ENCODE data around the gene TANK. TPM values are rescaled to one million over a fixed set of nuclear protein-coding genes. Genes with fewer than 3 reads are reported as not detected.

The TANK gene
- total and polyA plus RNA-seq, 2 of the 13 experiments (the other 11 are each of a cell fraction or from before 2014, with no cell fraction given), result 66.9 to 96.1 TPM

DNA sequence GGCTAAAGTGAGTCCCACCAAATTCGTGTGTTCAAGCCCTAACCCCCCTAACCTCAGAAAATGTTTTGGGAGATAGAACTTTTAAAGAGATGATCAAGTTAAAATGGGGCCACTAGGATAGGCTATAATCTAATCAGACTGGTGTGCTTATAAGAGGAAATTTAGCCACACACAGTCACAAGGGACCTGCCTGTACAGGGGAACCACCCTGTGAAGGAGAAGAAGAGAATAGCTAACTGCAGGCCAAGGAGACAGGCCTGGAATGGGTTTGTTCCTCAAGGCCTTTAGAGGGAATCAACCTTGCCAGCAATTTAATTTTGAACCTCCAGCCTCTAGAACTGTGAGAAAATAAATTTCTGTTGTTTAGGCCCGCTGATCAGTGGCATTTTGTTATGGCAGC lies 36.0 kb upstream of the TANK start:
- Histone ChIP-seq H3K4me2 (ENCODE audit: low read depth, low read length) (no peak overlapping the region), H2AFZ (ENCODE audit: low read length) (no peak overlapping the region), H3K27ac (ENCODE audit: extremely low read length, insufficient read depth, low read length) (no peak overlapping the region), H3K4me1 (ENCODE audit: insufficient read depth, low read length) (peaks cover 54% of the 10 kb centered on the region), H3K79me2 (ENCODE audit: insufficient read depth, low read length) (no peaks in the 10 kb centered on the region), H4K20me1 (ENCODE audit: insufficient read depth, low read length) (no peaks in the 10 kb centered on the region), H3K27me3 (ENCODE audit: control insufficient read depth in 1 of 2, insufficient read depth in 2 of 2, low read length in 2 of 2) (no peaks in the 10 kb centered on the region), H3K4me3 (replicated peaks in 1 of 3; ENCODE audit: insufficient read depth in 1 of 3, low read depth in 2 of 3, low read length in 3 of 3) (no peak overlapping the region), H3K36me3 (replicated peaks in 1 of 2; ENCODE audit: control insufficient read depth in 1 of 2, insufficient read depth in 2 of 2, low read length in 2 of 2) (no peaks in the 10 kb centered on the region), H3K9ac (ENCODE audit: insufficient read depth, low read depth, low read length) (no peak overlapping the region), H3K9me3 (ENCODE audit: low read length) (no peaks in the 10 kb centered on the region)
- FAIRE-seq (no peak), ATAC-seq (no peak), DNase-seq (ENCODE audit: low spot score) (no peak)
- CTCF ChIA-PET (ENCODE audit: low intra/inter-chr PET ratio, low total read pairs), result no interaction called here
- in situ Hi-C loops (cut with HindIII; ENCODE audit: extremely low pct_ligation_motif_present, low pct_unique_long_range_greater_than_20kb), result no loop called here
- TF ChIP-seq, protein P1, sequence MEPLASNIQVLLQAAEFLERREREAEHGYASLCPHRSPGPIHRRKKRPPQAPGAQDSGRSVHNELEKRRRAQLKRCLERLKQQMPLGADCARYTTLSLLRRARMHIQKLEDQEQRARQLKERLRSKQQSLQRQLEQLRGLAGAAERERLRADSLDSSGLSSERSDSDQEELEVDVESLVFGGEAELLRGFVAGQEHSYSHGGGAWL (CRISPR knock-in tag; IDR thresholded peaks at IDR 0.05), result no peak
- TF ChIP-seq ARID5B (CRISPR knock-in tag; IDR thresholded peaks at IDR 0.05), result no peak
- no peak for TF ChIP-seq ZNF496 (CRISPR knock-in tag; IDR thresholded peaks at IDR 0.05; ENCODE audit: insufficient replicate concordance)
- TF ChIP-seq AHR (CRISPR knock-in tag; IDR thresholded peaks at IDR 0.05), result no peak
- TF ChIP-seq ZNF124 (CRISPR knock-in tag; IDR thresholded peaks at IDR 0.05), result no peak
- no peak for TF ChIP-seq NR1H2 (CRISPR knock-in tag; IDR thresholded peaks at IDR 0.05; ENCODE audit: borderline replicate concordance, low read depth)
- no peak for TF ChIP-seq ATF7 (IDR thresholded peaks at IDR 0.05)
- no peak for TF ChIP-seq ATF7 (CRISPR knock-in tag; IDR thresholded peaks at IDR 0.05)
- no peak for TF ChIP-seq RNF2 (conservative IDR thresholded peaks at IDR 0.05; ENCODE audit: low read depth)
- TF ChIP-seq ZNF484 (CRISPR knock-in tag; IDR thresholded peaks at IDR 0.05; ENCODE audit: borderline replicate concordance, low read depth), result no peak
- TF ChIP-seq CHD4 (IDR thresholded peaks at IDR 0.05; ENCODE audit: borderline replicate concordance, low read length), result no peak
- no peak for TF ChIP-seq DDIT3 (CRISPR knock-in tag; IDR thresholded peaks at IDR 0.05)
- TF ChIP-seq NR2F6 (IDR thresholded peaks at IDR 0.05), result no peak
- TF ChIP-seq NR2F6 (CRISPR knock-in tag; IDR thresholded peaks at IDR 0.05), result no peak
- TF ChIP-seq MATR3 (CRISPR knock-in tag; IDR thresholded peaks at IDR 0.05), result no peak
- no peak for TF ChIP-seq PLRG1 (conservative IDR thresholded peaks at IDR 0.05)
- no peak for TF ChIP-seq ZNF747 (CRISPR knock-in tag; IDR thresholded peaks at IDR 0.05; ENCODE audit: borderline replicate concordance)
- no peak for TF ChIP-seq ZNF350 (CRISPR knock-in tag; IDR thresholded peaks at IDR 0.05; ENCODE audit: borderline replicate concordance, low read depth)
- no peak for TF ChIP-seq ZNF430 (CRISPR knock-in tag; IDR thresholded peaks at IDR 0.05)
- TF ChIP-seq, protein P2, sequence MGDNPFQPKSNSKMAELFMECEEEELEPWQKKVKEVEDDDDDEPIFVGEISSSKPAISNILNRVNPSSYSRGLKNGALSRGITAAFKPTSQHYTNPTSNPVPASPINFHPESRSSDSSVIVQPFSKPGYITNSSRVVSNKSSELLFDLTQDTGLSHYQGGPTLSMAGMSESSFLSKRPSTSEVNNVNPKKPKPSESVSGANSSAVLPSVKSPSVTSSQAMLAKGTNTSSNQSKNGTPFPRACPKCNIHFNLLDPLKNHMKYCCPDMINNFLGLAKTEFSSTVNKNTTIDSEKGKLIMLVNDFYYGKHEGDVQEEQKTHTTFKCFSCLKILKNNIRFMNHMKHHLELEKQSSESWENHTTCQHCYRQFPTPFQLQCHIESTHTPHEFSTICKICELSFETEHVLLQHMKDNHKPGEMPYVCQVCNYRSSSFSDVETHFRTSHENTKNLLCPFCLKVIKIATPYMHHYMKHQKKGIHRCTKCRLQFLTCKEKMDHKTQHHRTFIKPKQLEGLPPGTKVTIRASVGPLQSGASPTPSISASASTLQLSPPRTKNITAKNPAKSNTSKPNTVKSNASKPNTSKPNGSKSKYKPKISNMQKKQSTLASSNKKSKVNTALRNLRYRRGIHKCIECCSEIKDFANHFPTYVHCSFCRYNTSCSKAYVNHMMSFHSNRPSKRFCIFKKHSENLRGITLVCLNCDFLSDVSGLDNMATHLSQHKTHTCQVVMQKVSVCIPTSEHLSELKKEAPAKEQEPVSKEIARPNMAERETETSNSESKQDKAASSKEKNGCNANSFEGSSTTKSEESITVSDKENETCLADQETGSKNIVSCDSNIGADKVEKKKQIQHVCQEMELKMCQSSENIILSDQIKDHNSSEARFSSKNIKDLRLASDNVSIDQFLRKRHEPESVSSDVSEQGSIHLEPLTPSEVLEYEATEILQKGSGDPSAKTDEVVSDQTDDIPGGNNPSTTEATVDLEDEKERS (CRISPR knock-in tag; IDR thresholded peaks at IDR 0.05), result no peak
- 94% methylated on average over 2 of the region's 2 CpGs for WGBS (ENCODE audit: low lambda C conversion rate)
- BruUV-seq (replicated peaks), result no TSS peak
- intact Hi-C loops (cut with micrococcal nuclease; ENCODE audit: unreplicated experiment), result no loop called here
- POLR2A ChIA-PET, result no interaction called here

Data from HepG2 (cell line).